Stimulated activated CD8-positive, alpha-beta memory T cell treated with anti-CD3 and anti-CD28 coated beads, Interleukin-2, amount 100 ng/mL, for 1 hour (primary cell): Measurements from ENCODE around the gene LPAR3.
"Not testable (repeated sequence)": the region's sequence is repeated elsewhere in the genome, so short reads cannot be mapped to it uniquely, and the experiment has no call there.

Source experiments
- DNase-seq, 2 donors: peaks; one replicate each; pipeline ENCODE4 v3.0.0-alpha.2; 2020; ENCODE audit warnings: low read depth in 2 of 2

Gene LPAR3

DNA sequence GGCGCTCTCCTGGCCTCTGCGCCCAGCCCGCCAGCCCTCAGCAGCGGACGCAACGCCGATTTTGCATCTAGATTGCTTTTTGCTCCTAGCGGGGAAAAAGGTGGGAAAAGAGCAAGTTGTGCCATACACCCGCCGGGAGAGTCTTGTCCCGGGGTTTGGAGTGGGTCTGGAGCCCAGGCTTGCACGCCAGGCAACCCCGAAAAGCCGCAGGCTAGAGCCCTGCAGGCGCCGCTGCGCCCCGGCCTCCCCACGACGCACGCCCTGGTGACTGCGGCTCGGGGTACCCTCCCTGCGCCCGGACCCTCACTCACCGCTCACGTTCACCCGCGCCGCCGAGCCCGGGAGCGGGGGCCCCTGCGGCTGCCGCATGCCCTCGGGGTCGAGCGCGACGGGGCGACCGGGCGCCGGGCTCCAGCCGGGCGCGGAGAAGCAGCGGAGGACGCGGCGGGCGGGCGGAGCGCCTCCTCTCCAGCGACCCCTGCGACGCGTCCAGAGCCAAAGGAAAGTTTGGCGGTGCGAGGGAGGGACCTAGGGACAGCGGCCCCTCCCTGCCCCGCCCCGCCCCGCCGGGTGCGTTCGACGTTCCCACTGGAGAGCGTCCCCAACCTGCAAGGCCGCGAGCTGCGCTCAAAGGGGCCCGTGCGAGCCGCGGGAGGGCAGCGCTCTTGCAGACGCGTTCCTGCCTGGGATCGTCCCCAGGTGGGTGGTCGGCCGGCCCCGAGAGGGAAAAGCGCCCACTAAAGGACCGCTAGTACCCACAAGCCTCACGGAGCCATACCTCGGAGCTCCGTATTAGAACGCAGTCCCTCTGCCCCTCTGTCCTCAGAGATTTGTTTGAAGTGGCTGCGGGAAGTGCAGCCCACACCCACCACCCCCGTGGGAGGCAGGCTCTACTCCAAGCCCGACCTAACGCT is at the start of gene LPAR3:
Gene LPAR3, minus strand, starts transcription at position 502 of the 914 bp plus-strand sequence. CDS start 27,086 bp downstream, outside the sequence.
- no peak for DNase-seq

DNA sequence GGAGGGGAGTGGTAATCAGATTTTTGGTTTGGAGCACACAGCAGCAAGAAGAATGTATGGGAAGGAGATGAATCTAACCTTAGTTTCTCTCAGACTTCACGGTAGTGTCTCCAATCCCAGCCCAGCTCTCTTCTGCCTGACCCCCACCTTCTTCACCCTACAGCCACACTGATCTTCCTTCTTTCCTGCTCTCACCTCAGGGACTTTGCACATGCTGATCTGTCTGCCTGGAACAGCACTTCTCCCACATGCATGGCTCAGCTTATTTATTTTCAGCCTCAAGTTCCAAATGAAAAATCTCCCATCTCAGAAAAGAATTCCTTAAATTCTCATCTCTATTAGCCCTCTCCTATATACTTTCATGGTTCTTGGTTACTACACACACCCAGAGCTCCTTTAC is 48.8 kb upstream of the LPAR3 start:
- DNase-seq = no peak

GRCh38 chr1:84940481-84940880 is 47.5 kb upstream of the LPAR3 start:
- no peak for DNase-seq

DNA sequence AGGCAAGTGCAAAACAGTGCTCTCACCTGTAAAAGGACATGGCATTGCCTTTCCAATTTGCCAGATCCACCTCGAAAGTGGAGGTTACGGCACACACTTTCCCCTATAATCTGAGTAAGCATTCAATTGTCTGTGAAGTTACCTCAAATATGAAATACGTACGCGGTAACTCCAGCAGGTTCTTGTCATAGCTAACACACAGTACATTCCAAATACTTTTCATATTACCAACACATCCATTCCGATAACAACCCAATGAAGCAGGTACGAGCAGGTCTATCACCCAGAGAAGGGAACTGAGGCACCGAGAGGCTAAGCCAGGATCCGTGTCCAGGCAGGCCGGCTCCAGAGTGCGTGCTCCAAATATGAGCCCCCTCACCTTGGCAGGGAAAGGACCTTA is 46.8 kb upstream of the LPAR3 start:
- DNase-seq = no peak

DNA sequence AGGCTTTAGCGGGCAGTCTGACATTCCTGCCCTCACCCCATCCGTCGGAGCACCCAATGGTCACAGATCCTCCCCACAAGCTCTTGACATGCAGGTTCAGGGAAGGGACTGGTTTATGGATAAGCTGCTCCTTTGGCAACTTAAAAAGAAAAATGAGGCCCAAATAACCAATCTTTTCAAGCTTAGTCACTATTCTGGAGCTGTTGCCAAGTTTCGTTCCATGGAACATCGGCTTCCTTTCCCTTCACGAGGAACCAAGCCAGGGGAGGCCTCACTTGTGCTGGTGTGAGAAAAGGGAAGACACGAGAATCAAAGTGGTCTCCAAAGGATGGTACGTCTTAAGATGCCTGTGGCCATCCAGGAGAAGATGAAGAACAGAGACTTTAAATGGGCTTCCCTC is 46.1 kb upstream of the LPAR3 start:
- no peak for DNase-seq

DNA sequence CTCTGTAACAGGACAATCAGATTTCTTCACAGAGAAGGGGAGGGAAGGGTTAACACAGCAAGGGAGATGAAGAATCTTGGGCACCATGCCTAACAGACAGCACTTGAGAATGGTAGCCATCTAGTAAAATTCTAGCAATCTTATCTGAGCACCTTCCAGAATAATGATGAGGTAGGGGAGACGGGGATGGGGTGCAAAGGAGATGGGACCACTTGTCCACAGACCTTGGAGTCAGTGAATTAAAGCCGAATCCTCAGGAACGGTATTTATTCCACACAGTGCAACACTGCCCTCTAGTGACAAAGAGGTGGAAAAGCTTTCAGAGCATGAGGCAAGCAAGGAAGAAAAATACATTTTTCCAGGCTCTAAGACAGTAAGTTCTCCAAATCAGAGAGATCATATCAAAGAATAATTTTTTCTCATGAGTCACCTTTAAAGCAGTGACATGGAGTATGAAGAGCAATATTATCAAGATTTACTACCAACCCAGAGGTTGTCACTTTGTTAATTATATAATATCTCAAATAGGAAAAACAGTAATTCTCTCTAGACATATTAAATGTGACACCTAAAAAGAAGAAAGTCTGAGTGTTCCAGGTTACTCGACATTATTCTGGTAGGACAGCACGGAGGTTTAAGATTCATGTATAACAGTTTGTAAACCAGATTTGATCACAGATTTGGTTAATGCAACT is 43.3 kb upstream of the LPAR3 start:
- no peak for DNase-seq

- no peak for DNase-seq
Measured at GRCh38 chr1:84933011-84933611, 40.1 kb upstream of the LPAR3 start.

DNA sequence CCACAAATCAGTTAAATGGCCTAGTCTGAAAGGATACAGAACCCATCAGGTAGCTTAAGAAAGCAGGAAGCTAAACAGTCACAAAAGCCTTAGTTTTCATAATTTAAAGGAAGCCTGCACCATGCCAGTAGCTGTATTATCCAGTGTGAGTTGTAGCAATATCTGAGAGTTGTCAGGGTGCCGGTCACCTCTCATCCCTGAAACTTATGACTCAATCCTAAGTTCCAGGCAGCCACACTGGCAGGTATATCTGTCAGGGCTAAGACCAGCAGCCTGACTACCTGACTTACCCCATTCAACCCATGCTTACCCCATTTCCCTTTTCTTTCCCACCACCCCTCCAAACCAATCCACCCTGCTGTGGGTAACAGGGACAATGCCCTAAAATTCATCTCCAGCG is 37.8 kb upstream of the LPAR3 start:
- no peak for DNase-seq

GRCh38 chr1:84930329-84930728 is 37.3 kb upstream of the LPAR3 start:
- no peak for DNase-seq

DNA sequence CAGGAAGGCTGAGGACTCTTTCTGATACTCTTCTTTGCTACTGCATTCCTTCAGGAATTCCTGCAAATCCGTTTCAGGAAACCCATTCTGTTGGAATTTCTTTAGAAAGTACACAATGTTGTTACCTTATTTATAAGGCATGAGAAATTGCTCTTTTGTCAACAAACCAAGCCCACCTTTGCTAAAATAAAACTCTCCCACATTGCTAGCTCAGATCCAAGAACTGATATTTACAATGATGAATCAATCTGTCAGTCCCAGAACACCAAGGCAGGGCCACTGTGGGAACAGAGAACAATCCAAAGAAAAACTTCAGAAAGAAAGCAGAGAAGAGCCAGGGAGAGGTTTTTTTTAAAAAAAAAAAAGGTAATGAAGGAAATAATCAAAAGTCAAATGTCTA is 36.6 kb upstream of the LPAR3 start:
- DNase-seq = no peak

DNA sequence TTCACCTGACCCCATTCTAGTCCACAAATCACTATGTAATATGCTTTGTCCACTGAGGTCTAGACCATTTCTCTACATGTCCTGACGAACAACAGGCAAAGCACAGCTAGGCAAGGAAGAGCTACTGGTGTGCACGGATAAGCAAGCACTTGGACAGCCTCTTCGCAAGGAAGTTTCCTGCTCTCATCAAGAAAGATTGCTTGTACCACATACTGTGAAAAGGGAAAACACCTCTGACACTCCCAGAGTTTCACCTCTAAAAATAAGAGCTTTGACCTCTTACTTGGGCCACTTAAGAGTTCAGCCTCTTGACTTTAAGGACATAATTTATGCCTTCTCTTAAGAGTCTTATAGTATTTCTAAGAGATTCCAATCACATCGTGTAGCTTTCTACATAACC is 36.0 kb upstream of the LPAR3 start:
- DNase-seq = no peak

- DNase-seq = no peak
Measured at GRCh38 chr1:84923317-84923716, 30.3 kb upstream of the LPAR3 start.

GRCh38 chr1:84920159-84920558 is 27.2 kb upstream of the LPAR3 start:
- no peak for DNase-seq

GRCh38 chr1:84919461-84919970 is 26.5 kb upstream of the LPAR3 start:
- DNase-seq = no peak

DNA sequence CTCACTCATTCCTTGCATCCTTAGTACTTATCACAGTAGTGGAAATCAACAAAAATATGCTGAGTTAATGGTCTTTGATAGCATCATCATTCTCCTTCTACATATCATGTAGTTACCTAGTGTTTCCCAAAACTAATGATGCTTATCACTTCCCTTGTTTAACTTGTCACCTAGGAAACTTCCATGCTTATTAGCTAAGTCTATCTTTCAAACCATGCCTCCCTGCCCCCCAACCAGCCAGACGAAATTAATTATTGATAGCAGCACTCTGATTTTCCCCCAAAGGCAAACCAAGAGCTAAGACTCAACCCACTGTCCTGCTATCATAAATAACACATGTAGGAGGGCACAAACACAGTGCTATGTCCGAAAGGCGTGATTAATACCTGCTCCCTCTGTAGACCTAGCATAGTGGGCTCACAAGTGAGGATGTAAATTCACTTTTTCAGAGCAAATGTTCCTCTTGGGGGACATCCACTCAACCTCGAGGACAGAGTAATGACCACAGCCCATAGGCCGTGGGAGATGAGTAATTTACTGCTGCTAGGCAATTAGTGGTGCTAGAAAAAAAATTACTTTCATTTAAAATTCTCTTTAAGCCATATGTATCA is 25.8 kb upstream of the LPAR3 start:
- DNase-seq = no peak

- no peak for DNase-seq
Measured at GRCh38 chr1:84916897-84917296, 23.9 kb upstream of the LPAR3 start.

DNA sequence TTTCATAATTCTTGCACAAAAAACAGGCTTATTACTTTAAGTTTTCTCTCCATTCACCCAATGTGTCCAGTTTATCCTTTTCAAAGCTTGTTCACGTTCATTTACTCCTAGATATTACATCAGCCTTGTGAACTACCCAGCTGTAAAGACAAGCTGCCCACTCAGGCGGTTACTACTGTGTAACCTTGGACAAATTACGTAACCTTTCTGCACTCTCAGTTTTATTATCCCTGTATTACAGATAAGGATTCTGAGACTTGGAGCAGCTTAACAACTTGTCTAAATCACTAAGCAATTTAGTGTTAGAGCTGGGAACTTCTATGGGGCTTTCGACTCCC is 20.5 kb upstream of the LPAR3 start:
- DNase-seq = no peak

DNA sequence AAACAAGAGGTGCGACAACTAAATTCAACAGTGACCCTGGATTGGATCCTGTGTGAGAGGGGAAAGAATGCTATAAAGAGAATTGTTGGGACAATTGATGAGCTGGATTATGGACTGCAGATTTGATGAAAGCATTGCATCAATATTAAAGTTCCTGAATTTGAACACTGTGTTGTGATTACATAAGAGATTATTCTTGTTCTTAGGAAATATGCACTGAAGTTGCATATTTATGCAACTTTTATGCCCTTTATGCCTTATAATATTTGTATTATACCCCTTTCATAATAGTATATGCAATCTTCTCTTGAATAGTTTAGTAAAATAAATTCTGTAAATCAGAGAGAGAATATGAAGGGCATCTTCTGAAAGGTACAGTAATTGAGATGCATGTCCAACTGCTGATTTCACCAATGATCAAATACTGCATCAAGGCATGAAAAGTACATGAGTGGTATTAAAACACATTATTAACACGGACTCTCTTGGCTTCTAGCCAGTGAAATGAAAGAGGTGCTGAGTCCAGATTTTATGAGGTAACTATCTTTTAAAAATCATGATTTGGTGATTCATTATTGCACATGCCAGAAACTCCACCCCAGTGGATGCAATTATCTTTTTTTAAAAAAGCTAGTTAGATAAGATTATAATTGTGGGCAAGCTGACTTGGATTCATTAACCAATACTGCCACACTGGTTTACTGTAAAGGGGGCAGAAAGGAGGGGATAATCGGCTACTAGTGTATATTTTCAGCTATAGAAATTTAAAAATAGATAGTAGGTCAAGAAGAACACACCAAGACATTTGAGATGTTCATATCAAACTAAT is 19.9 kb upstream of the LPAR3 start:
- DNase-seq = no peak

DNA sequence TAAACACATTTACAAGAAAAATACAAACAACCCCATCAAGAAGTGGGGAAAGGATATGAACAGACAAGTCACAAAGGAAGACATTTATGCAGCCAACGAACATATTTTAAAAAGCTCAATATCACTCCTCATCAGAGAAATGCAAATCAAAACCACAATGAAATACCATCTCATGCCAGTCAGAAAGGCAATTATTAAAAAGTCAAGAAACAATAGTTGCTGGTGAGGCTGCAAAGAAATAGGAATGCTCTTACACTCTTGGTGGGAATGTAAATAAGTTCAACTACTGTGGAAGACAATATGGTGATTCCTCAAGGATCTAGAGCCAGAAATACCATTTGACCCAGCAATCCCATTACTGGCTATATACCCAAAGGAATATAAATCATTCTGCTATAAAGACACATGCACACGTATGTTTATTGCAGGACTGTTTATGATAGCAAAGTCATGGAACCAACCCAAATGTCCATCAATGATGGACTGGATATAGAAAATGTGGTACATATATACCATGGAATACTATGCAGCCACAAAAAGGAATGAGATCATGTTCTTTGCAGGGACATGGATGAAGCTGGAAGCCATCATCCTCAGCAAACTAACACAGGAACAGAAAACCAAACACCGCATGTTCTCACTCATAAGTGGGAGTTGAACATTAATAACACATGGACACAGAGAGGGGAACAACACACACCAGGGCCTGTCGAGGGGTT is 15.9 kb upstream of the LPAR3 start:
- DNase-seq = not testable (repeated sequence)

DNA sequence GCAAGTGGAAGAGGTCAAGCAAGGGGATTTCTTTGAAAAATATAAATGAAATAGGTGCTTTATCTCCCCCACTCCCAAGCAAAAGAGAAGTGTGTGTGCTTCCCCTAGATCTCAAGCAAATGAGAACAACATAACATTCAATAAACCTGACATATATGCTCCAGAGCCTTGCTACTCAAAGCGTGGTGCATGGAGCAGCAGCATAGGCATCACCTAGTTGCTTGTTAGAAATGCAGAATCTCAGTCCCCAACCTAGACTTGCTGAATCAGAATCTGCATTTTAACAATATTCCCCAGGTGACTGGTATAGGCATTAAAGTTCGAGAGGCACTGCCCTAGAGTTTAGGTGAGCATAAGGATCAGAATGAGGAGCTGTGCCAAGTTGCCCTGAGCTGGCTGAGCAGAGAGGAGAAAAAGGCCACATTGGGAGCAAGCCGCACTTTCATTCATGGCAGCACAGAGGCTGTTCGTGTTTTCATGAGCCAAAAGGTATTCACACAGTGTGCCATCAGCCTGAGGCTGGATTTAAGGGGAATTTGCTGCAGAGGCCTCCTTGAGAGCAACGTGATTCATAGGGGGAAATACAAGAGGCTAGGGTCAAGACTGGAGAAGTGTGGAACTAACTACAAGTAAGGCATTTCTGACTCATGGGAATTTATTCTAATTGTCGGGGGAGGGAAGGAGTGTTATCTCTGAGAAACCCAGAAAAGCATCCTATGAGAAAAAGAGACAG is 14.3 kb upstream of the LPAR3 start:
- DNase-seq = no peak
